ENCODE measurements around the gene ASB18.

ASB18 gene

GRCh38 chr2:236208019-236208926, 55.9 kb downstream of the ASB18 start:
- ChIA-PET POLR2A (interaction anchor here (0.6 kb wide), 1 partner anchor 20 kb away, joined by 3 read pairs; no protein-coding TSS in a partner anchor), CTCF (interaction anchor here (0.8 to 1.5 kb wide), 4 partner anchors 30 to 429 kb away, joined by 3 to 5 read pairs (median 4); no protein-coding TSS in a partner anchor)

More at GRCh38 chr2:236208019-236208926, 55.9 kb downstream of the ASB18 start:
- TF ChIP-seq REST (tag by site-specific recombination; IDR thresholded peaks at IDR 0.05), result no peak
- TF ChIP-seq ZNF837 (tag by site-specific recombination; IDR thresholded peaks at IDR 0.05), result no peak
- TF ChIP-seq ZNF404 (tag by site-specific recombination; IDR thresholded peaks at IDR 0.05), result no peak
- TF ChIP-seq ZNF302 (tag by site-specific recombination; IDR thresholded peaks at IDR 0.05; ENCODE audit: low read depth), result no peak
- no peak for TF ChIP-seq ZSCAN30 (tag by site-specific recombination; IDR thresholded peaks at IDR 0.05)
- no peak for TF ChIP-seq TSHZ1 (tag by site-specific recombination; IDR thresholded peaks at IDR 0.05; ENCODE audit: borderline replicate concordance)
- no peak for TF ChIP-seq ZNF585B (tag by site-specific recombination; IDR thresholded peaks at IDR 0.05)
- no peak for TF ChIP-seq ZNF843 (tag by site-specific recombination; IDR thresholded peaks at IDR 0.05)
- no peak for TF ChIP-seq ZNF580 (tag by site-specific recombination; IDR thresholded peaks at IDR 0.05)
- TF ChIP-seq ZNF792 (tag by site-specific recombination; IDR thresholded peaks at IDR 0.05), result no peak
- TF ChIP-seq ZNF280D (tag by site-specific recombination; IDR thresholded peaks at IDR 0.05), result no peak
- no peak for TF ChIP-seq ZNF274 (IDR thresholded peaks at IDR 0.05; ENCODE audit: low read length)
- TF ChIP-seq ZNF274 (tag by site-specific recombination; IDR thresholded peaks at IDR 0.05; ENCODE audit: borderline replicate concordance), result no peak
- TF ChIP-seq HIC1 (tag by site-specific recombination; IDR thresholded peaks at IDR 0.05), result no peak
- TF ChIP-seq ZBTB49 (tag by site-specific recombination; IDR thresholded peaks at IDR 0.05; ENCODE audit: low read depth), result no peak
- no peak for TF ChIP-seq IKZF3 (tag by site-specific recombination; IDR thresholded peaks at IDR 0.05)
- TF ChIP-seq ZNF214 (tag by site-specific recombination; IDR thresholded peaks at IDR 0.05; ENCODE audit: borderline replicate concordance), result no peak
- TF ChIP-seq ZXDB (tag by site-specific recombination; IDR thresholded peaks at IDR 0.05), result no peak
- no peak for TF ChIP-seq ZNF157 (tag by site-specific recombination; IDR thresholded peaks at IDR 0.05)
- TF ChIP-seq ZNF223 (tag by site-specific recombination; IDR thresholded peaks at IDR 0.05), result no peak
- H3K27ac ChIP-seq (ENCODE audit: extremely low read depth, low read depth, low read length), result no peak overlapping the region
- H3K36me3 ChIP-seq (ENCODE audit: control insufficient read depth in 2 of 2, insufficient read depth in 1 of 2, low read length in 2 of 2), result no peaks in the 10 kb centered on the region
- H3K9me3 ChIP-seq (ENCODE audit: control insufficient read depth, insufficient read depth, low read depth, low read length), result no peaks in the 10 kb centered on the region
- H3K4me1 ChIP-seq (ENCODE audit: control insufficient read depth, insufficient read depth, low read length), result no peaks in the 10 kb centered on the region
- H3K4me3 ChIP-seq (ENCODE audit: low read depth, low read length), result no peak overlapping the region
